Measurements from ENCODE around the gene PSG6.
"Not testable (repeated sequence)": the region's sequence is repeated elsewhere in the genome, so short reads cannot be mapped to it uniquely, and the experiment has no call there.

GRCh38 chr19:42920971-42921370 is 3.3 kb upstream of the PSG6 start:
- TF ChIP-seq RAD21 (IDR thresholded peaks at IDR 0.05; ENCODE audit: low read length); BHLHE40 (IDR thresholded peaks at IDR 0.05; ENCODE audit: low read depth, low read length); CTCF (conservative IDR thresholded peaks at IDR 0.05; ENCODE audit: low read depth, low read length); ELK1 (IDR thresholded peaks at IDR 0.05; ENCODE audit: borderline replicate concordance, low read depth, low read length); POLR2A (IDR thresholded peaks at IDR 0.05; ENCODE audit: low read depth, low read length); USF2 (IDR thresholded peaks at IDR 0.05; ENCODE audit: low read depth, low read length): not testable (repeated sequence)

Data from IMR-90 (cell line).